PFSK-1 (cell line): ENCODE measurements around the gene RHOF.

Source experiments
- POLR2AphosphoS5 ChIP-seq: IDR thresholded peaks from 2 replicates; pipeline ENCODE4 v1.6.1; 2012; ENCODE audit warnings: low read depth, mild to moderate bottlenecking, control low read depth, low read length, moderate library complexity
- SIN3A ChIP-seq: IDR thresholded peaks from 2 replicates; pipeline ENCODE4 v1.6.1; 2012; ENCODE audit warnings: mild to moderate bottlenecking, low read length, moderate library complexity, borderline replicate concordance; ENCODE audit not compliant: insufficient read depth
- TAF1 ChIP-seq: IDR thresholded peaks from 2 replicates; pipeline ENCODE4 v1.6.1; 2012; ENCODE audit warnings: low read length, control low read depth, borderline replicate concordance; ENCODE audit not compliant: insufficient read depth
- TF ChIP-seq, protein P1 (sequence below), 2 experiments: IDR thresholded peaks; 2 replicates each; pipeline versions ENCODE4 v1.6.1 to v1.8.0; 2011 to 2012; ENCODE audit warnings: low read depth in 2 of 2, low read length in 2 of 2, control low read depth in 1 of 2, inconsistent platforms in 1 of 2, mild to moderate bottlenecking in 1 of 2, moderate library complexity in 1 of 2; ENCODE audit not compliant: insufficient read depth in 1 of 2

DNA sequence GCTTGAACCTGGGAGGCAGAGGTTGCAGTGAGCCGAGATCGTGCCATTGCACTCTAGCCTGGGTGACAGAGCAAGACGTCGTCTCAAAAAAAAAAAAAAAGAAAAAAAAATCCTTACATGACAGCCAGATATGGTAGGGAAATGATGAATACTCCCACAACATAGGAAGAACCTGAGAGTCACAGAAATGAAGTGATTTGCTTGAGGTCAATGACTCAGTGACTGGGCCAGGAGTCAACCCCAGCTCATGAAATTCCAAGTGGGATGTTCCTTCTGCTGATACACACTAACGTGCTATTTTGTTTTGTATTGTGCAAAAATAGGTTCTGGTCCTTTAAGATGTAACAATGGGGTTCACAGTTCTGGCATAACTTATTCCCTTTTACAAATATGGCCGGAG, 9.0 kb downstream of the RHOF start:
- TF ChIP-seq TAF1 (no peak), SIN3A (no peak), POLR2AphosphoS5 (no peak)
- TF ChIP-seq, protein P1, sequence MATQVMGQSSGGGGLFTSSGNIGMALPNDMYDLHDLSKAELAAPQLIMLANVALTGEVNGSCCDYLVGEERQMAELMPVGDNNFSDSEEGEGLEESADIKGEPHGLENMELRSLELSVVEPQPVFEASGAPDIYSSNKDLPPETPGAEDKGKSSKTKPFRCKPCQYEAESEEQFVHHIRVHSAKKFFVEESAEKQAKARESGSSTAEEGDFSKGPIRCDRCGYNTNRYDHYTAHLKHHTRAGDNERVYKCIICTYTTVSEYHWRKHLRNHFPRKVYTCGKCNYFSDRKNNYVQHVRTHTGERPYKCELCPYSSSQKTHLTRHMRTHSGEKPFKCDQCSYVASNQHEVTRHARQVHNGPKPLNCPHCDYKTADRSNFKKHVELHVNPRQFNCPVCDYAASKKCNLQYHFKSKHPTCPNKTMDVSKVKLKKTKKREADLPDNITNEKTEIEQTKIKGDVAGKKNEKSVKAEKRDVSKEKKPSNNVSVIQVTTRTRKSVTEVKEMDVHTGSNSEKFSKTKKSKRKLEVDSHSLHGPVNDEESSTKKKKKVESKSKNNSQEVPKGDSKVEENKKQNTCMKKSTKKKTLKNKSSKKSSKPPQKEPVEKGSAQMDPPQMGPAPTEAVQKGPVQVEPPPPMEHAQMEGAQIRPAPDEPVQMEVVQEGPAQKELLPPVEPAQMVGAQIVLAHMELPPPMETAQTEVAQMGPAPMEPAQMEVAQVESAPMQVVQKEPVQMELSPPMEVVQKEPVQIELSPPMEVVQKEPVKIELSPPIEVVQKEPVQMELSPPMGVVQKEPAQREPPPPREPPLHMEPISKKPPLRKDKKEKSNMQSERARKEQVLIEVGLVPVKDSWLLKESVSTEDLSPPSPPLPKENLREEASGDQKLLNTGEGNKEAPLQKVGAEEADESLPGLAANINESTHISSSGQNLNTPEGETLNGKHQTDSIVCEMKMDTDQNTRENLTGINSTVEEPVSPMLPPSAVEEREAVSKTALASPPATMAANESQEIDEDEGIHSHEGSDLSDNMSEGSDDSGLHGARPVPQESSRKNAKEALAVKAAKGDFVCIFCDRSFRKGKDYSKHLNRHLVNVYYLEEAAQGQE (IDR thresholded peaks at IDR 0.05; ENCODE audit: insufficient read depth in 1 of 2, low read depth in 2 of 2, low read length in 2 of 2), result no peak
